Neuronal stem cell (in vitro differentiated cells): ENCODE data around the gene PLIN5.

Source experiments
- DNase-seq: peaks from one replicate; pipeline ENCODE4 v3.0.0-alpha.2; 2013; ENCODE audit warnings: low spot score
- H2AFZ ChIP-seq: one replicate; pipeline ENCODE4 v1.6.1; 2013; ENCODE audit warnings: mild to moderate bottlenecking, low read length, inconsistent platforms
- H2AK5ac ChIP-seq: 2 replicates; pipeline ENCODE4 v1.6.1; 2013; ENCODE audit warnings: low read depth, mild to moderate bottlenecking, inconsistent platforms, low read length, moderate library complexity, mixed read lengths
- H2BK120ac ChIP-seq: 2 replicates; pipeline ENCODE4 v1.6.1; 2013; ENCODE audit warnings: low read depth, mild to moderate bottlenecking, inconsistent platforms, low read length, moderate library complexity, mixed read lengths
- H2BK12ac ChIP-seq: one replicate; pipeline ENCODE4 v1.6.1; 2013; ENCODE audit warnings: low read length, inconsistent platforms
- H2BK15ac ChIP-seq: 2 replicates; pipeline ENCODE4 v1.6.1; 2013; ENCODE audit warnings: mild to moderate bottlenecking, low read length, inconsistent platforms, mixed read lengths
- H2BK5ac ChIP-seq: one replicate; pipeline ENCODE4 v1.6.1; 2013; ENCODE audit warnings: inconsistent platforms, mild to moderate bottlenecking, low read length, moderate library complexity
- H3K14ac ChIP-seq: one replicate; pipeline ENCODE4 v1.6.1; 2013; ENCODE audit warnings: low read length, inconsistent platforms
- H3K18ac ChIP-seq: 2 replicates; pipeline ENCODE4 v1.6.1; 2013; ENCODE audit warnings: low read length, inconsistent platforms
- H3K23ac ChIP-seq: 2 replicates; pipeline ENCODE4 v1.6.1; 2013; ENCODE audit warnings: low read depth, mild to moderate bottlenecking, mixed read lengths, low read length, inconsistent platforms; ENCODE audit not compliant: poor library complexity
- H3K27ac ChIP-seq: replicated peaks from 3 replicates; pipeline ENCODE4 v1.5.1; 2013; ENCODE audit warnings: low read length, inconsistent platforms
- H3K27me3 ChIP-seq, 3 experiments: 2 replicates each; pipeline ENCODE4 v1.6.1; 2013; ENCODE audit warnings: low read length in 3 of 3, mild to moderate bottlenecking in 2 of 3, inconsistent platforms in 1 of 3, low read depth in 1 of 3, mixed read lengths in 1 of 3, moderate library complexity in 1 of 3; ENCODE audit not compliant: control insufficient read depth in 3 of 3, insufficient read depth in 3 of 3
- H3K36me3 ChIP-seq, 2 donors: replicated peaks in 1 of 2; 2 replicates each; pipeline ENCODE4 v1.6.1; 2013; ENCODE audit warnings: low read length in 2 of 2; ENCODE audit not compliant: control insufficient read depth in 2 of 2, insufficient read depth in 2 of 2
- H3K4ac ChIP-seq: 2 replicates; pipeline ENCODE4 v1.6.1; 2013; ENCODE audit warnings: inconsistent platforms, mild to moderate bottlenecking, low read length, moderate library complexity
- H3K4me1 ChIP-seq, 2 donors: 1 replicate in 1 of 2; 2 replicates in 1 of 2; pipeline ENCODE4 v1.6.1; 2013; ENCODE audit warnings: low read length in 2 of 2, low read depth in 1 of 2; ENCODE audit not compliant: control insufficient read depth in 2 of 2, insufficient read depth in 1 of 2
- H3K4me2 ChIP-seq: one replicate; pipeline ENCODE4 v1.6.1; 2013; ENCODE audit warnings: mild to moderate bottlenecking, low read length, inconsistent platforms; ENCODE audit not compliant: insufficient read depth, poor library complexity, severe bottlenecking
- H3K4me3 ChIP-seq, 2 donors: 2 replicates each; pipeline ENCODE4 v1.5.1; 2013; ENCODE audit warnings: low read length in 2 of 2, mild to moderate bottlenecking in 2 of 2, inconsistent platforms in 1 of 2, moderate library complexity in 1 of 2
- H3K79me1 ChIP-seq: one replicate; pipeline ENCODE4 v1.6.1; 2013; ENCODE audit warnings: low read depth, mild to moderate bottlenecking, inconsistent platforms, low read length, moderate library complexity
- H3K9ac ChIP-seq: one replicate; pipeline ENCODE4 v1.6.1; 2013; ENCODE audit warnings: mild to moderate bottlenecking, low read depth, low read length, inconsistent platforms; ENCODE audit not compliant: poor library complexity
- H3K9me3 ChIP-seq, 2 donors: replicated peaks in 1 of 2; 2 replicates each; pipeline versions ENCODE3 to v1.6.1; 2013; ENCODE audit warnings: low read length in 2 of 2, mild to moderate bottlenecking in 2 of 2, inconsistent platforms in 1 of 2, low read depth in 1 of 2, mixed read lengths in 1 of 2, moderate library complexity in 1 of 2; ENCODE audit not compliant: control insufficient read depth in 2 of 2, insufficient read depth in 1 of 2
- H4K8ac ChIP-seq: one replicate; pipeline ENCODE4 v1.6.1; 2013; ENCODE audit warnings: low read depth, mild to moderate bottlenecking, inconsistent platforms, low read length, moderate library complexity
- H4K91ac ChIP-seq: one replicate; pipeline ENCODE4 v1.6.1; 2013; ENCODE audit warnings: low read length, low read depth, mild to moderate bottlenecking, inconsistent platforms; ENCODE audit not compliant: poor library complexity
- WGBS, 2 donors: extraction: QIAGEN DNeasy Blood & Tissue Kit; methylation state at CpG; one replicate each; pipeline ENCODE4 v1.1.7; 2013; ENCODE audit warnings: missing lambda C conversion rate in 2 of 2, mixed read lengths in 1 of 2; ENCODE audit not compliant: insufficient read length in 2 of 2, insufficient replicate concordance in 1 of 2; ENCODE audit errors: extremely low coverage in 2 of 2; 5-methylcytosine and 5-hydroxymethylcytosine counted together

Gene PLIN5

GRCh38 chr19:4501691-4502090 lies 33.3 kb downstream of the PLIN5 start:
- Histone ChIP-seq H4K91ac (no peak overlapping the region), H3K18ac (no peak overlapping the region), H3K23ac (no peak overlapping the region), H2AFZ (no peak overlapping the region), H2BK15ac (no peak overlapping the region), H3K27ac (no peak overlapping the region), H3K79me1 (peaks cover 7% of the 10 kb centered on the region), H3K4me2 (no peak overlapping the region), H2BK120ac (no peak overlapping the region), H3K9ac (no peak overlapping the region), H3K27me3 (no peaks in the 10 kb centered on the region), H3K4me3 (no peak overlapping the region), H2AK5ac (no peak overlapping the region), H3K36me3 (peaks cover 49 to 72% of the 10 kb centered on the region in 2 donors), H4K8ac (peak overlapping the region; percentile 23), H2BK12ac (no peak overlapping the region), H3K4me1 (peaks cover 0 to 11% of the 10 kb centered on the region in 2 donors), H2BK5ac (no peak overlapping the region), H3K4ac (no peak overlapping the region), H3K14ac (no peak overlapping the region), H3K9me3 (no peaks in the 10 kb centered on the region)
- WGBS, 2 donors: no CpG with 5 or more reads among the region's 25 CpGs
- no peak for DNase-seq

DNA sequence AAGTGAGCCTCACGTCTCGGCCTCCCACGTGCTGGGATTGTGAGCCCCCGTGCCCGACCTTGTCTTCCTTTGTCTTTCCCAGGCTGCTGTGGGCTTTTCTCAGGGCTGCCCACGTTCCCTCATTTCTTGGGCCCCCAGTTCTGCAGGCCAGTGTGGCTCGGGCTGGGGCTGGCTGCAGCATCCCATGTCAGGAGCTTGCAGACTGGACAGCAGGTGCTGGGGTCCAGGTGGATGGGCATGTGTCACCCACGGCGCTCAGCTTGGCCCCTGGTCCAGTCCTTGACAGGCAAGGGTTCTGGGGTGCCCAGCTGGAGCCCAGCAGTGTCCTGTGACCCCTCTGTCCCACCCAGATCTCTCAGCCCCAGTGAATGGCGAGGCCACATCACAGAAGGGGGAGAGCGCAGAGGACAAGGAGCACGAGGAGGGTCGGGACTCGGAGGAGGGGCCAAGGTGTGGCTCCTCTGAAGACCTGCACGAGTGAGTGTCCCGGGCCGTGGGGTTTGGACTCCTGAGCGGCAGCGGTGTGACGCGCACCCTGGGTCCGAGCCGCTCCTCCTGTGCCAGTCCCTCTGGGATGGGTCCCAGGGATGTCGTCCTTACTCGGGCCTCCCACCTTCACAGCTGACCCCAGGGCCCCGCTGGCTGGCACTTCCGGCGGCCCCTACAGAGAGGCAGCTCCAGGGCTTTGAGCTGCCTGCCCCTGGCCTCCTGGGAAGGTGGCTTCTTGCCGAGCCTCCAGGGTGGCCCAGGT lies 34.0 kb downstream of the PLIN5 start:
- DNase-seq: no peak
- whole genome bisulfite sequencing, 2 donors: no CpG with 5 or more reads among the region's 29 CpGs
- H3K9ac ChIP-seq: no peak overlapping the region

DNA sequence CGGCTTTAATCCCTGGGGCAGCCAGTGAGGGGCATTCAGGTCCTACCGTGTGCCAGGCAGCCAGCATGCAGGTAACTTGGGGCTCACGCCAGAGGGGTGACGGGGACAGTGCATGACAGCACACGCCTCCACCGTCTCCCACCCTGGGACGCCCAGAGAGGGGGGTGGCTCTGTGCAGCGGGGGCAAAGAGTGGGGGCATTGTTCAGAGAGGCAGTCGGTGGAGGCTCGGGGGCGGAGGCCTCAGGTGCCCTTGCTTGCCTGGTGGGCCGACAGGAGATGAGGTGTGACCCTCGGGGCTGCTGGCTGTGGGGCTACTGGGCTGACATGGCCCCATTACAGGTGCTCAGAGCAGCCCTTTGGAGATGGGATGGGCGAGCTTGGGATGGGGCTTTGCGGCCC lies 35.2 kb downstream of the PLIN5 start:
- Histone ChIP-seq H3K9ac (no peak overlapping the region), H3K23ac (peak overlapping the region; percentile 55), H2AFZ (no peak overlapping the region), H3K27me3 (no peaks in the 10 kb centered on the region), H3K4me3 (no peak overlapping the region), H2BK120ac (no peak overlapping the region), H3K79me1 (peaks cover 4% of the 10 kb centered on the region), H2AK5ac (no peak overlapping the region), H3K4ac (no peak overlapping the region), H2BK15ac (no peak overlapping the region), H3K36me3 (peaks cover 48 to 81% of the 10 kb centered on the region in 2 donors), H4K91ac (no peak overlapping the region), H3K27ac (no peak overlapping the region), H3K4me1 (peaks cover 0 to 11% of the 10 kb centered on the region in 2 donors), H3K4me2 (no peak overlapping the region), H3K14ac (no peak overlapping the region), H3K18ac (peak overlapping the region; percentile 64), H2BK12ac (no peak overlapping the region), H3K9me3 (no peaks in the 10 kb centered on the region), H4K8ac (no peak overlapping the region), H2BK5ac (no peak overlapping the region)
- no CpG with 5 or more reads among the region's 15 CpGs for WGBS, 2 donors
- no peak for DNase-seq

More for the DNA sequence above, 34.0 kb downstream of the PLIN5 start:
- H3K27me3 ChIP-seq: no peaks in the 10 kb centered on the region
- H3K9me3 ChIP-seq: no peaks in the 10 kb centered on the region
- H3K4me3 ChIP-seq: no peak overlapping the region
- H2BK12ac ChIP-seq: no peak overlapping the region
- H2BK15ac ChIP-seq: no peak overlapping the region
- H3K4me1 ChIP-seq: peaks cover 0 to 11% of the 10 kb centered on the region in 2 donors
- H3K4ac ChIP-seq: no peak overlapping the region
- no peak overlapping the region for H4K91ac ChIP-seq
- peaks cover 7% of the 10 kb centered on the region for H3K79me1 ChIP-seq
- H4K8ac ChIP-seq: no peak overlapping the region
- no peak overlapping the region for H3K4me2 ChIP-seq
- H2AFZ ChIP-seq: no peak overlapping the region
- no peak overlapping the region for H3K14ac ChIP-seq
- H2AK5ac ChIP-seq: no peak overlapping the region
- H2BK5ac ChIP-seq: no peak overlapping the region
- peaks cover 49 to 79% of the 10 kb centered on the region in 2 donors for H3K36me3 ChIP-seq
- H3K18ac ChIP-seq: no peak overlapping the region
- no peak overlapping the region for H3K27ac ChIP-seq
- H2BK120ac ChIP-seq: no peak overlapping the region
- peak overlapping the region; percentile 12 for H3K23ac ChIP-seq

DNA sequence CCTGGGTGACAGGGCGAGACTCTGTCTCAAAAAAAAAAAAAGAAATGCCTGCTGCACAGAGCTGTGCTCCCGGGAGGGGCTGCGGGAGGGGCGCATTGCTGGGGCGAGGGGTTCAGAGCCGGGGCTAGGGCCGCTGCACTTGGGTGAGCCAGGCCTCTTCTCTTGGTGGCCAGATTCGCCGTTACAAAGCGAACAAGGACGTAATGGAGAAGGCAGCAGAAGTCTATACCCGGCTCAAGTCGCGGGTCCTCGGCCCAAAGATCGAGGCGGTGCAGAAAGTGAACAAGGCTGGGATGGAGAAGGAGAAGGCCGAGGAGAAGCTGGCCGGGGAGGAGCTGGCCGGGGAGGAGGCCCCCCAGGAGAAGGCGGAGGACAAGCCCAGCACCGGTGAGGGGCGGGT lies 35.7 kb downstream of the PLIN5 start:
- Histone ChIP-seq H2AFZ (no peak overlapping the region), H2BK5ac (no peak overlapping the region), H3K18ac (no peak overlapping the region), H3K4me3 (no peak overlapping the region), H3K4me1 (peaks cover 0 to 11% of the 10 kb centered on the region in 2 donors), H3K14ac (no peak overlapping the region), H4K8ac (no peak overlapping the region), H3K9me3 (no peaks in the 10 kb centered on the region), H3K27me3 (no peaks in the 10 kb centered on the region), H2BK15ac (no peak overlapping the region), H3K9ac (no peak overlapping the region), H3K4ac (no peak overlapping the region), H3K27ac (no peak overlapping the region), H3K36me3 (peaks cover 45 to 82% of the 10 kb centered on the region in 2 donors), H2BK120ac (no peak overlapping the region), H4K91ac (no peak overlapping the region), H3K79me1 (peaks cover 5% of the 10 kb centered on the region), H2AK5ac (no peak overlapping the region), H3K23ac (no peak overlapping the region), H2BK12ac (no peak overlapping the region), H3K4me2 (no peak overlapping the region)
- no peak for DNase-seq
- WGBS, 2 donors: no CpG with 5 or more reads among the region's 23 CpGs
